GM18870 (cell line): ENCODE results near the gene TACC3.

Source experiments
- ATAC-seq: cut with Tn5 transposase; IDR thresholded peaks from one replicate; pipeline ENCODE4 v1.9.1; 2021; ENCODE audit warnings: moderate library complexity; ENCODE audit not compliant: unreplicated experiment

Gene TACC3

GRCh38 chr4:1770791-1771231, 49.5 kb downstream of the TACC3 start:
- no peak for ATAC-seq

DNA sequence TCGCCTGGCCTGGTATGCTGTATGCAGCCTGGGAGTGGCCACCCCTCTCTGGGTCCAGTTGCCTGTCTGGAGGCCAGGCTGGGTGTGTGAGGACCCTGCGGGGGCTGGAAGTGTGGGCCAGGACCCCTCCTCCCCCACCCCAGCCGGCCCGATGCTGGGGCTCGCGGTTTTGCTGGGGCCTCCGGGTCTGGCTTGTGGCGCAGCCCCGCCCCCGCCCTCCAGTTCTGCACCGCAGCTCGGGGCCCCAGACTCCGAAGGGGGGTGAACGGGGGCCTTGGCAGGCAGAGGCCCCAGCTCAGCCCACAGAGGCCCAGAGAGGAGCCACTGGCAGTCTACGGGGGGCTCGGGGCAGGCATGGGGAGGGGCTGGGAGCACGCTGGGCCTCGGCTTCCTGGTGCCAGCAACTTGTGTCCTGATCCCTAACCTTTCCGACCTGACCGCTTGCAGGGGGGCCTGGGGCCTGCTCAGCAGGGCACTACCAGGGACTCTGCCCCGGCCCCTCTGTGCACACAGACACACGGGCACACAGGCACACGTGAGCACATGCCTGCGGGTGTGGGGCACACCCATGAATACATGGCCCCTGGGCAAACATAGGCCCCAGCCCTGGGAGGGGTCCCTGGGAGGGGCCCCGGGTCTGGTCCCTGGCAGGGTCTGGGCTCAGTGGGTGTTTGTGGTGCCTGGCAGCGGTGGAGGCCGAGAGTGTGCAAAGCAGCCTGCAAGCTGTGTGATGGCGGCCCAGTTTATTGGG, 50.4 kb downstream of the TACC3 start:
- no peak for ATAC-seq

GRCh38 chr4:1772853-1773538, 51.7 kb downstream of the TACC3 start:
- ATAC-seq, result no peak

DNA sequence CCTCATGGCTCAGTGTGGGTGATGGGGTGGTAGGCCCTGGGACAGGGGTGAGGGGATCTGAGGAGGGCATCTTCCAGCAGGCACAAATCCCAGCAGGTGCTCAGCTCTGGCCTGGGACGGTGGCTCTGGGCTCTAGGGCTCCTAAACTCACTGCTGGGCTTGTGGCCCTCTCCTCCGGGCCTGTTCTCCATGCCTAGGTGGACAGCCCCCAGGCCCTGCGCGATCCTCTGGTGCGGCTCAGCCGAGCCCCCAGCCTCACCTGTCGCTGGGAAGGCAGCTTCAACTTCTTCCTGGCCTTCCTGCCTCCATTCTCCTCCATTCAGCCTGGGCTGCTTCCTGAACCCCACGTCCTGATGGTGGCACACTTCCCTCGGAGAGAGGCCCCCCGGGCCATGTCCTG, 52.4 kb downstream of the TACC3 start:
- no peak for ATAC-seq

DNA sequence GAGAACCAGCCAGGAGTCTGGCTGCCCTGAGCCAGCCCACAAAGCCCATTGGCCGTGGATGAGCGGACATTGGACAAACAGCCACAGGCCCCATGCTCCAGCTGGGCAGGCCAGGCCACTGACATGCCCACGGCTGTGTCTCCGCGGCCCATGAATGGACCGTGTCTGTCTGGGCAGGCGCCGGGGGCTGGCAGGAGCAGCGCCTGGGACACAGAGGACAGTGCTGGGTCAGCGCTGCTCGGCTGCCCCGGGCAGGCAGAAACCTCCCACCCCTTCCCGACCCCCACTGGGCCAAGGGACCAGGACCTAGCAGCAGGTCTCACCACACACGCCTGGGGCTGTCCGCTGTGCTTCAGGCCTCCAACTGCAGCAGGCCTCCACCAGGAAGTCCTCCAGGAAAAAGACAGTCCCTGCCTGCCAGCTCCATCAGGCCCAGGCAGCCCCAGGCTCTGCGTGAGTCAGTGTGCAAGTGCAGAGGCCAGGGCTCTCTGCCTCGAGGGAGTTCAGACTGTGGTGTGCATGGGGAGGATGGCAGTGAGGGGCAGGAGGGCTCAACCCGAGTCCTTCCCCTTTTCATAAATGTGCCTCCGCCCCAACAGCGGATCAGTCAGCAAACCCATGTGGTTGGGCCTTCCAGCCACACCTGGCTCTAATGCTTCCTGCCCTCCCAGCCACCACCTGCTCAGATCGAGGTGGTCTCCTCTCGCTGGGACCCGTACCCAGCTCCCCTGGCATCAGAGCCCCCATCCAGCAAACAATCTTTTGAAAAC, 54.6 kb downstream of the TACC3 start:
- ATAC-seq, result no peak

DNA sequence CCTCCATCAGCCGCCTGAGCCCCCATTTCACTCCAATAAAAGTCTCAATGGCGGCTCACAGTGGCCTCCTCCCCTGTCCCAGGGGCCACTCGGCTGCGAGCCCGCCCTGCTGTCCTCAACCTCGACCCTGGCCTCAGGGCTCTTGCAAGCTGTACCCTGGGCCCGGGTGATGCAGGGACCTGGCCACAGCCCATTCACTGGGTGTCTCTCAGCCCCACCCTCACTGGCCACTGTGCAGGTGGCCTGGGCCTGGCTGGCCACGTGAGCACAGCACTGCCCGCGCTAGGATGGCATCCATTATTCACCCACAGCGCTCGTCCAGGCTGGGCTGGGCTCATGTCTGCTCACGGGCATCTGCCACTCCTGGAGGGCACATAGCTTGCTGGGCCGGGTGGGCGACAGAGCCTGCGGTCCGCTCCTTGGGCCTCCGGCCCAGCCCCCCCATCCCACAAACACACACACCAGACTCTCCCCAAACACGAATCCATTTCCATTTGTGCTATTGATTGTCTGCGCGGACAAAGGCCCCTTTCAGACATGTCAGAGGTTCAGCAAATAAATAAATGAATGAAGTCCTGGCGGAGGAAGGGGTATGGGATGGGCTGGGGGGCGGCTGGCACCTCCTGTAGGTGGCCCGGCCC, 55.3 kb downstream of the TACC3 start:
- no peak for ATAC-seq

- ATAC-seq, result no peak
These were observed 56.7 kb downstream of the TACC3 start for GRCh38 chr4:1777822-1778641.

DNA sequence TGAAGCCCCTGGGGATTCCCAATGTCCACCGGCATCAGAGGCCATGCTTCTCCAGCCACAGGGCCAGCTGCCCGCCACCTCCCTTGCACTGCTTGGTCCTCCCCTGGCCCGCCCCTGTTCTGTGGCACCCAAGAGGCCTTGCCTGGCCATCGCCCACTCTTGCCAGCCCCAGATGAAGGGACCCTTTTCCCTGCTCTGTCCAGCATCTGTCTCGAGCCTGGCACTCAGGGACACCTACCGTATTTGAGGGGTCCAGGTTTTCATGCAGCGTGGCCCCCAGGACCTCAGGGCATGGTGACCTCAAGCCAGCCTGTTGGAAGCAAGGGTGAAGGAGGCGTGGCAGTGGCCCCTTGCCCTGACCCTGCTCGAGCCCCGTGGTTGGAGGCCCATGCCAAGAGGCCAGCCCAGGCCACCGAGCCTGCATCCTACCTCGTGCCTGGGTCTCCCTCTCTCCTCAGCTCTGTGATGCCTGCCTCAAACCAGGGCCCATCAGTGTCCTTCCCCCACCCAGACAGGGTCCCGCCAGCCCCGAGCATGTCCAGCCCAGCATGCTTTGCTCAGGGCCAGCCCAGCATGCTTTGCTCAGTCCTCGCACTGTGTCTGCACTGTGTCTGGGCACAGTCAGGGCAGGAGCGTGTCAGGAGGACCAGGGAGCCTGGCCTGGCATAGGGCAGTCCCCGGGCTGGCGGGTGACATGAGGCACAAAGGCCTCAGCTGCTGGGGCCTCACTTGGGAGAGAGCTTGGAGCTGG, 57.5 kb downstream of the TACC3 start:
- no peak for ATAC-seq

GRCh38 chr4:1779588-1780382, 58.5 kb downstream of the TACC3 start:
- no peak for ATAC-seq

- no peak for ATAC-seq
These were observed 59.1 kb downstream of the TACC3 start for GRCh38 chr4:1780435-1780834.

GRCh38 chr4:1783015-1783414, 61.7 kb downstream of the TACC3 start:
- no peak for ATAC-seq

DNA sequence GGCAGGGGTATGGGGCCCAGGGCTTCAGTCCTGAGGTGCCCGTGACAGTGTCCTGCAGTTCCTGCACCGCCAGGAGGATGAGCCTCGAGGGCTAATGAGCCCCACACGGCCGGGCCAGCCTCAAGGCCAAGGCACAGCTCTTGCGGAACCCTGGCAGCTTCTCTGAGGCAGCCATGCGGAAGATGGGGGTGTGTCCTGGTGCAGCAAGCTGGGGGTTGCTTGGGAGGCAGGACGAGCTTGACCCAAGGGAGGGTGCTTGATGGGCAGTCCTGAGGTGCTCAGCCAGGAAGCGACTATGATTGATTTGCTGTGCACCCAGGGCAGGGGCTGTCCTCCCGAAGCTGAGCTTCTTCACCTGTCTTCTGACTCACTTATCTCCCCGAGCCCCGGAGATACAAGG, 62.6 kb downstream of the TACC3 start:
- ATAC-seq, result no peak

- ATAC-seq, result no peak
These were observed 63.1 kb downstream of the TACC3 start for GRCh38 chr4:1784395-1784788.

- no peak for ATAC-seq
These were observed 63.7 kb downstream of the TACC3 start for GRCh38 chr4:1784789-1785591.

DNA sequence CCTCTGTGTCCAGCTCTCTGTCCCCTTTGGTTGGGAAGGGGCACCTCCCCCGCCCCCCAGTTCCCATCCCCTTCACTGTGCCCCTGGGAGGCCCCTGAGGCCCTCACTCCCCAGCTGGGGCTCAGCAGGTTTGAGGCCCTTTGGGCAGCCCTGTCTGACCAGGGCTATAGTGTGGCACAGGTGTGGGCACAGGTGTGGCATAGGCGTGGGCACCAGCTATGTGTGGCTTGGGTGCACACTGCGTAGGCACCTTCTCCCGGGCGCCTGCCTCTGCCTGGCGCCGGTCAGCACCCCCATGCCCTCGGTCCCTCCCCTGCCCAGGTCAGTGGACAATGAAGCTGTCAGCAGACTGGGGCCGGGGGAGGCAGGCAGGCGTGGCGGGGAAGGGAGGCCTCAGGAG, 64.3 kb downstream of the TACC3 start:
- no peak for ATAC-seq

DNA sequence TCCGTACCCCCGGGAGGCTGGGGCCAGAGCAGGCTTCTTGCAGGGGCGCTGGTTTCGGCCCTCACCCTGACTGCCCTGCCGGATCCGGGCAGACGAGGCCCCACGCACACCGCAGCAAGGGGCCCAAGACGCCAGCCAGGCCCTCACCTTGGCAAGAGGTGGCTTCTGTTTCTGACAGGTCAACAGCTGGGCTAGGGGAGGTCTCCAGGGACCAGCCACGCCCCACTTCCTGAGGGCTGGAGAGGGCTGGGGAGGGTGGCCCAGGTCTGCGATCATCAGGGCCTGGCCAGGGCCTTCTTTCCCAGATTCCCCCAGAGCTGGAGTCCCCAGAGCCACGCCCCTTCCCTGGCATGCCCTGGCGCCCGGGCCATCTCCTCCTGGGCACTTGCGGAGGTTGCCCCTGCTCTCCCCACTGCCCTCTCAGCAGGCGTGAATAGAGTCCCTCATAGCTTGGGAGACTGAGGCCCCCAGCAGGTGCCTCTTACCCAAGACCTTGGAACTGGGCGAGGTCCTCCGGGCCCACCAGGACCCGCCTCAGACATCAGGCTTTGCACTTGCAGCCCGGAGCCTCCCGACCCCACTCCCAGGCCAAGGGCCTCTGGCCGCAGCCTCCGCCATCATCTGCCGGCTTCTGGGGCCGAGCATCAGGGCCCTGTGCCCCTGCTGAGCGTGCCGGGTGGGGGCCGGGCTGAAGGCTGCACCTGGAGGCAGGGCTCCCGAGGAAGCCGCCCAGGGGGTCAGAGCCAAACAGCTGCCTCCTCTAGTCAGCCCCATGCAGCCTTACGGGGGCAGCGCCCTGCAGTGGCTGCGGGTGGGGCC, 65.4 kb downstream of the TACC3 start:
- ATAC-seq, result no peak

DNA sequence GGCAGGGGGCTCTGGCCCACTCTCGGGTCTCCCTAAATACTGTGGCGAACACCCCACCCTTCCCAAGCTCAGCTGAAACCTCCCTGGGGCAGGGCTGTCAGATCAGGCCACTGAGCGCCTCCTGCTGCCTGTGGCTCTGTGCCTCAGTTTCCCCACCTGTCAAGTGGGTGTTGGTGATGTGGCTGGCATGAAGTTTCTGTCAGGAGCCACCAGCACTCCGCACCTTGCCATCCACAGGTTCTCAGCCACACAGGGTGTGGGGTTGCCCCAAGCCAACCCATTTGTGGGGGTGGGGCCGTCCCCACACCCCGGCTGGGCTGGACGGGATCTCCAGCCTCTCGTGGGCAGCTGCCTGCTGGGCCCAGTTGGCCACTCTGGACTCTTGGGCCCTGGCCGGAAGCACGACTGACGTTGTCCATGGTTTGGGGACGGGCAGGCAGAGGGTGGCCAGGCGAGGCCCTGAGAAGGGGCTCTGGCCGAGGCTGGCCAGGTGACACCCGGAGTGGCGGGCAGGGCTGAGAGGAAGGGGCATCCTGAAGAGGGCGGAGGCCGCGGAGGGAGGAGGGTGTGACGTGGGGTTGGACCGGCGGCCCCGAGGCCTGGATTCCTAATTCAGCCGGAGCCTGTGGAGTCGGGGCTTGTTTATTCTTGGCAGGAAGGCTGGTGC, 66.2 kb downstream of the TACC3 start:
- ATAC-seq, result no peak
